GM18951 (cell line): ENCODE measurements around the gene AHNAK2.

Source experiments
- POLR2A ChIP-seq: IDR thresholded peaks from 4 replicates; pipeline ENCODE4 v1.6.1; 2011; ENCODE audit warnings: mild to moderate bottlenecking; ENCODE audit not compliant: insufficient read length, insufficient read depth; ENCODE audit errors: extremely low read depth
- in situ Hi-C: fragments of 300-500 bp; cut with MboI; formaldehyde crosslinking; loops from one replicate; pipeline ENCODE4 v1.12.0; 2022; ENCODE audit warnings: low sequenced_read_pairs, mixed read lengths, inconsistent platforms; ENCODE audit not compliant: unreplicated experiment

Gene AHNAK2

GRCh38 chr14:105006831-105007592 lies 28.8 kb upstream of the AHNAK2 start:
- TF ChIP-seq POLR2A = no peak
- in situ Hi-C loops = no loop called here

GRCh38 chr14:105005929-105006830 lies 28.0 kb upstream of the AHNAK2 start:
- no peak for TF ChIP-seq POLR2A
- in situ Hi-C loops = no loop called here

- in situ Hi-C loops = no loop called here
Observed at GRCh38 chr14:105005329-105005928, 27.3 kb upstream of the AHNAK2 start.

GRCh38 chr14:104999361-104999760 lies 21.2 kb upstream of the AHNAK2 start:
- TF ChIP-seq POLR2A = no peak
- in situ Hi-C loops = no loop called here

More at GRCh38 chr14:105005329-105005928, 27.3 kb upstream of the AHNAK2 start:
- TF ChIP-seq POLR2A = no peak

- in situ Hi-C loops = no loop called here
- no peak for TF ChIP-seq POLR2A
Observed at GRCh38 chr14:104998801-104999200, 20.6 kb upstream of the AHNAK2 start.

- in situ Hi-C loops = no loop called here
- no peak for TF ChIP-seq POLR2A
Observed at GRCh38 chr14:104996483-104996882, 18.3 kb upstream of the AHNAK2 start.

- in situ Hi-C loops = no loop called here
- TF ChIP-seq POLR2A = no peak
Observed at GRCh38 chr14:104996032-104996431, 17.9 kb upstream of the AHNAK2 start.

- in situ Hi-C loops = no loop called here
- TF ChIP-seq POLR2A = no peak
Observed at GRCh38 chr14:104994978-104995377, 16.8 kb upstream of the AHNAK2 start.

GRCh38 chr14:104993808-104994591 lies 15.8 kb upstream of the AHNAK2 start:
- TF ChIP-seq POLR2A = no peak
- in situ Hi-C loops = no loop called here

GRCh38 chr14:104993306-104993705 lies 15.1 kb upstream of the AHNAK2 start:
- in situ Hi-C loops = no loop called here
- no peak for TF ChIP-seq POLR2A

GRCh38 chr14:104992501-104992900 lies 14.3 kb upstream of the AHNAK2 start:
- peak; percentile 9 for TF ChIP-seq POLR2A
- in situ Hi-C loops = no loop called here

GRCh38 chr14:104991896-104992230 lies 13.7 kb upstream of the AHNAK2 start:
- no peak for TF ChIP-seq POLR2A
- in situ Hi-C loops = no loop called here

GRCh38 chr14:104989951-104990303 lies 11.8 kb upstream of the AHNAK2 start:
- in situ Hi-C loops = no loop called here
- TF ChIP-seq POLR2A = no peak

GRCh38 chr14:104989236-104989950 lies 11.2 kb upstream of the AHNAK2 start:
- TF ChIP-seq POLR2A = no peak
- in situ Hi-C loops = no loop called here
